Measurements from ENCODE around the gene RSPO3. TPM values are rescaled to one million over a fixed set of nuclear protein-coding genes. Genes with fewer than 3 reads are reported as not detected.

RSPO3 gene
- total and polyA plus RNA-seq, 2 of the 13 experiments (the other 11 are each of a cell fraction or from before 2014, with no cell fraction given) = not detected

DNA sequence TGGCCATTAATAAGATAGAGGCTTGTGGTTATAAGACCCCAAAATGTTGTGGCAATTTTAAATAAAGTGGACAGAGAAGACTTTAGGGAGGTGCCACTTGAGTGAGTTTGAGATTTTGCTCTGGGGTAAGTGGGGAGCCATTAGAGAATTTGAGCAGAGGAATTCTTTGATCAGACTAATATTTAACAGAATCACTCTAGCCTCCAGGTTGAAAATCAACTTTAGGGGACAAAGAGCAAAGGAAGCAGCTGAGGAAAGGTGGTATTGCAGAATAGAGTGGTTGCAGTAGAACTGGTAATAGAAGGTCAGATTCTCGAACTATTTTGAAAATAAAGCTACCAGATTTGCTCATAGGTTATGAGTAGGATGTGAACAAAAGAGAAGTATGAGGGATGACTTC lies 97.5 kb downstream of the RSPO3 start (continued):
- TF ChIP-seq, protein P1, sequence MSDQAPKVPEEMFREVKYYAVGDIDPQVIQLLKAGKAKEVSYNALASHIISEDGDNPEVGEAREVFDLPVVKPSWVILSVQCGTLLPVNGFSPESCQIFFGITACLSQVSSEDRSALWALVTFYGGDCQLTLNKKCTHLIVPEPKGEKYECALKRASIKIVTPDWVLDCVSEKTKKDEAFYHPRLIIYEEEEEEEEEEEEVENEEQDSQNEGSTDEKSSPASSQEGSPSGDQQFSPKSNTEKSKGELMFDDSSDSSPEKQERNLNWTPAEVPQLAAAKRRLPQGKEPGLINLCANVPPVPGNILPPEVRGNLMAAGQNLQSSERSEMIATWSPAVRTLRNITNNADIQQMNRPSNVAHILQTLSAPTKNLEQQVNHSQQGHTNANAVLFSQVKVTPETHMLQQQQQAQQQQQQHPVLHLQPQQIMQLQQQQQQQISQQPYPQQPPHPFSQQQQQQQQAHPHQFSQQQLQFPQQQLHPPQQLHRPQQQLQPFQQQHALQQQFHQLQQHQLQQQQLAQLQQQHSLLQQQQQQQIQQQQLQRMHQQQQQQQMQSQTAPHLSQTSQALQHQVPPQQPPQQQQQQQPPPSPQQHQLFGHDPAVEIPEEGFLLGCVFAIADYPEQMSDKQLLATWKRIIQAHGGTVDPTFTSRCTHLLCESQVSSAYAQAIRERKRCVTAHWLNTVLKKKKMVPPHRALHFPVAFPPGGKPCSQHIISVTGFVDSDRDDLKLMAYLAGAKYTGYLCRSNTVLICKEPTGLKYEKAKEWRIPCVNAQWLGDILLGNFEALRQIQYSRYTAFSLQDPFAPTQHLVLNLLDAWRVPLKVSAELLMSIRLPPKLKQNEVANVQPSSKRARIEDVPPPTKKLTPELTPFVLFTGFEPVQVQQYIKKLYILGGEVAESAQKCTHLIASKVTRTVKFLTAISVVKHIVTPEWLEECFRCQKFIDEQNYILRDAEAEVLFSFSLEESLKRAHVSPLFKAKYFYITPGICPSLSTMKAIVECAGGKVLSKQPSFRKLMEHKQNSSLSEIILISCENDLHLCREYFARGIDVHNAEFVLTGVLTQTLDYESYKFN (CRISPR knock-in tag; conservative IDR thresholded peaks at IDR 0.05) = peak; percentile 58
- TF ChIP-seq PCBP2 (optimal IDR thresholded peaks at IDR 0.05; ENCODE audit: low read depth, low read length, poor library complexity, severe bottlenecking) (no peak), KLF12 (CRISPR knock-in tag; IDR thresholded peaks at IDR 0.05; ENCODE audit: borderline replicate concordance) (no peak), ATAD3A (CRISPR knock-in tag; IDR thresholded peaks at IDR 0.05) (no peak), ZMYM3 (CRISPR knock-in tag; IDR thresholded peaks at IDR 0.05) (no peak), NCOA5 (CRISPR knock-in tag; IDR thresholded peaks at IDR 0.05) (no peak), MLLT10 (CRISPR knock-in tag; IDR thresholded peaks at IDR 0.05) (no peak), RORA (CRISPR knock-in tag; IDR thresholded peaks at IDR 0.05) (no peak), KLF16 (CRISPR knock-in tag; IDR thresholded peaks at IDR 0.05) (no peak), SOX13 (IDR thresholded peaks at IDR 0.05) (no peak), SOX13 (CRISPR knock-in tag; conservative IDR thresholded peaks at IDR 0.05 in 1 of 2, IDR thresholded peaks at IDR 0.05 in 1 of 2) (peak in 1 of 2 experiments; percentile 18; a peak in 1 of 4 replicates), ZNF326 (CRISPR knock-in tag; IDR thresholded peaks at IDR 0.05; ENCODE audit: borderline replicate concordance) (no peak)
- TF ChIP-seq, protein P2, sequence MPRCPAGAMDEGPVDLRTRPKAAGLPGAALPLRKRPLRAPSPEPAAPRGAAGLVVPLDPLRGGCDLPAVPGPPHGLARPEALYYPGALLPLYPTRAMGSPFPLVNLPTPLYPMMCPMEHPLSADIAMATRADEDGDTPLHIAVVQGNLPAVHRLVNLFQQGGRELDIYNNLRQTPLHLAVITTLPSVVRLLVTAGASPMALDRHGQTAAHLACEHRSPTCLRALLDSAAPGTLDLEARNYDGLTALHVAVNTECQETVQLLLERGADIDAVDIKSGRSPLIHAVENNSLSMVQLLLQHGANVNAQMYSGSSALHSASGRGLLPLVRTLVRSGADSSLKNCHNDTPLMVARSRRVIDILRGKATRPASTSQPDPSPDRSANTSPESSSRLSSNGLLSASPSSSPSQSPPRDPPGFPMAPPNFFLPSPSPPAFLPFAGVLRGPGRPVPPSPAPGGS (CRISPR knock-in tag; IDR thresholded peaks at IDR 0.05) = no peak
- TF ChIP-seq, protein P3, sequence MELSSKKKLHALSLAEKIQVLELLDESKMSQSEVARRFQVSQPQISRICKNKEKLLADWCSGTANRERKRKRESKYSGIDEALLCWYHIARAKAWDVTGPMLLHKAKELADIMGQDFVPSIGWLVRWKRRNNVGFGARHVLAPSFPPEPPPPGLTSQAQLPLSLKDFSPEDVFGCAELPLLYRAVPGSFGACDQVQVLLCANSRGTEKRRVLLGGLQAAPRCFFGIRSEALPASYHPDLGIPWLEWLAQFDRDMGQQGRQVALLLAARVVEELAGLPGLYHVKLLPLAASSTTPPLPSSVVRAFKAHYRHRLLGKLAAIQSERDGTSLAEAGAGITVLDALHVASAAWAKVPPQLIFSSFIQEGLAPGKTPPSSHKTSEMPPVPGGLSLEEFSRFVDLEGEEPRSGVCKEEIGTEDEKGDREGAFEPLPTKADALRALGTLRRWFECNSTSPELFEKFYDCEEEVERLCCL (CRISPR knock-in tag; IDR thresholded peaks at IDR 0.05; ENCODE audit: borderline replicate concordance) = no peak
- TF ChIP-seq, protein P4, sequence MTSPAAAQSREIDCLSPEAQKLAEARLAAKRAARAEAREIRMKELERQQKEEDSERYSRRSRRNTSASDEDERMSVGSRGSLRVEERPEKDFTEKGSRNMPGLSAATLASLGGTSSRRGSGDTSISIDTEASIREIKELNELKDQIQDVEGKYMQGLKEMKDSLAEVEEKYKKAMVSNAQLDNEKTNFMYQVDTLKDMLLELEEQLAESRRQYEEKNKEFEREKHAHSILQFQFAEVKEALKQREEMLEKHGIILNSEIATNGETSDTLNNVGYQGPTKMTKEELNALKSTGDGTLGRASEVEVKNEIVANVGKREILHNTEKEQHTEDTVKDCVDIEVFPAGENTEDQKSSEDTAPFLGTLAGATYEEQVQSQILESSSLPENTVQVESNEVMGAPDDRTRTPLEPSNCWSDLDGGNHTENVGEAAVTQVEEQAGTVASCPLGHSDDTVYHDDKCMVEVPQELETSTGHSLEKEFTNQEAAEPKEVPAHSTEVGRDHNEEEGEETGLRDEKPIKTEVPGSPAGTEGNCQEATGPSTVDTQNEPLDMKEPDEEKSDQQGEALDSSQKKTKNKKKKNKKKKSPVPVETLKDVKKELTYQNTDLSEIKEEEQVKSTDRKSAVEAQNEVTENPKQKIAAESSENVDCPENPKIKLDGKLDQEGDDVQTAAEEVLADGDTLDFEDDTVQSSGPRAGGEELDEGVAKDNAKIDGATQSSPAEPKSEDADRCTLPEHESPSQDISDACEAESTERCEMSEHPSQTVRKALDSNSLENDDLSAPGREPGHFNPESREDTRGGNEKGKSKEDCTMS (CRISPR knock-in tag; conservative IDR thresholded peaks at IDR 0.05) = no peak
- TF ChIP-seq, protein P5, sequence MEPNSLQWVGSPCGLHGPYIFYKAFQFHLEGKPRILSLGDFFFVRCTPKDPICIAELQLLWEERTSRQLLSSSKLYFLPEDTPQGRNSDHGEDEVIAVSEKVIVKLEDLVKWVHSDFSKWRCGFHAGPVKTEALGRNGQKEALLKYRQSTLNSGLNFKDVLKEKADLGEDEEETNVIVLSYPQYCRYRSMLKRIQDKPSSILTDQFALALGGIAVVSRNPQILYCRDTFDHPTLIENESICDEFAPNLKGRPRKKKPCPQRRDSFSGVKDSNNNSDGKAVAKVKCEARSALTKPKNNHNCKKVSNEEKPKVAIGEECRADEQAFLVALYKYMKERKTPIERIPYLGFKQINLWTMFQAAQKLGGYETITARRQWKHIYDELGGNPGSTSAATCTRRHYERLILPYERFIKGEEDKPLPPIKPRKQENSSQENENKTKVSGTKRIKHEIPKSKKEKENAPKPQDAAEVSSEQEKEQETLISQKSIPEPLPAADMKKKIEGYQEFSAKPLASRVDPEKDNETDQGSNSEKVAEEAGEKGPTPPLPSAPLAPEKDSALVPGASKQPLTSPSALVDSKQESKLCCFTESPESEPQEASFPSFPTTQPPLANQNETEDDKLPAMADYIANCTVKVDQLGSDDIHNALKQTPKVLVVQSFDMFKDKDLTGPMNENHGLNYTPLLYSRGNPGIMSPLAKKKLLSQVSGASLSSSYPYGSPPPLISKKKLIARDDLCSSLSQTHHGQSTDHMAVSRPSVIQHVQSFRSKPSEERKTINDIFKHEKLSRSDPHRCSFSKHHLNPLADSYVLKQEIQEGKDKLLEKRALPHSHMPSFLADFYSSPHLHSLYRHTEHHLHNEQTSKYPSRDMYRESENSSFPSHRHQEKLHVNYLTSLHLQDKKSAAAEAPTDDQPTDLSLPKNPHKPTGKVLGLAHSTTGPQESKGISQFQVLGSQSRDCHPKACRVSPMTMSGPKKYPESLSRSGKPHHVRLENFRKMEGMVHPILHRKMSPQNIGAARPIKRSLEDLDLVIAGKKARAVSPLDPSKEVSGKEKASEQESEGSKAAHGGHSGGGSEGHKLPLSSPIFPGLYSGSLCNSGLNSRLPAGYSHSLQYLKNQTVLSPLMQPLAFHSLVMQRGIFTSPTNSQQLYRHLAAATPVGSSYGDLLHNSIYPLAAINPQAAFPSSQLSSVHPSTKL (CRISPR knock-in tag; IDR thresholded peaks at IDR 0.05) = peak; percentile 52
- TF ChIP-seq, protein P6, sequence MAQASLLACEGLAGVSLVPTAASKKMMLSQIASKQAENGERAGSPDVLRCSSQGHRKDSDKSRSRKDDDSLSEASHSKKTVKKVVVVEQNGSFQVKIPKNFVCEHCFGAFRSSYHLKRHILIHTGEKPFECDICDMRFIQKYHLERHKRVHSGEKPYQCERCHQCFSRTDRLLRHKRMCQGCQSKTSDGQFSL (CRISPR knock-in tag; IDR thresholded peaks at IDR 0.05) = no peak

Data from HepG2 (cell line).